ENCODE measurements around the gene VPS13D.
"Not testable (repeated sequence)": the region's sequence is repeated elsewhere in the genome, so short reads cannot be mapped to it uniquely, and the experiment has no call there.

The VPS13D gene

GRCh38 chr1:12501661-12502060 is 271.8 kb downstream of the VPS13D start:
- DNase-seq: no peak

- DNase-seq: no peak
Observed at GRCh38 chr1:12502336-12503109, 272.7 kb downstream of the VPS13D start.

GRCh38 chr1:12503709-12504108 is 273.9 kb downstream of the VPS13D start:
- DNase-seq: no peak

- DNase-seq: no peak
Observed at GRCh38 chr1:12504601-12505000, 274.8 kb downstream of the VPS13D start.

- DNase-seq: no peak
Observed at GRCh38 chr1:12505231-12505630, 275.4 kb downstream of the VPS13D start.

GRCh38 chr1:12505639-12506280 is 275.9 kb downstream of the VPS13D start:
- no peak for DNase-seq

- DNase-seq: no peak
Observed at GRCh38 chr1:12506281-12507280, 276.8 kb downstream of the VPS13D start.

GRCh38 chr1:12507631-12508030 is 277.8 kb downstream of the VPS13D start:
- no peak for DNase-seq

- no peak for DNase-seq
Observed at GRCh38 chr1:12508849-12509248, 279.0 kb downstream of the VPS13D start.

DNA sequence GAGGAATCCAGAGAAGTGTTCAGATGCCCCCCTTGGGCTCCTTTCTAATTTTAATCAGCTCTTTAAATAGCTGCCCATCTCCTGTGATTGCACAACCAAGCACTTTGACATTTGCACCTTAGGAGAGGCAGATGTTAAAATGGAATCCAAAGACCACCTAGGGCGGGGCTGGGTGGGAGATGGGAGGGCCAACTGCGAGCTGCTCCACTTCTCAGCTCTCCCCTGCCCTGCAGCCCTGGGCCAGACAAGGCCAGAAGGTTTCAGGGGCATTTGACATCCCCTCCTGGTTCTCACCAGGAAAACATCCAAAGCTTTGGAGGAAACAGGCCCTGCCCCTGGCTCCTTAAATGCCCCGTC is 281.3 kb downstream of the VPS13D start:
- DNase-seq: no peak

GRCh38 chr1:12511516-12512468 is 282.0 kb downstream of the VPS13D start:
- DNase-seq: no peak

- DNase-seq: no peak
Observed at GRCh38 chr1:12513181-12513580, 283.4 kb downstream of the VPS13D start.

DNA sequence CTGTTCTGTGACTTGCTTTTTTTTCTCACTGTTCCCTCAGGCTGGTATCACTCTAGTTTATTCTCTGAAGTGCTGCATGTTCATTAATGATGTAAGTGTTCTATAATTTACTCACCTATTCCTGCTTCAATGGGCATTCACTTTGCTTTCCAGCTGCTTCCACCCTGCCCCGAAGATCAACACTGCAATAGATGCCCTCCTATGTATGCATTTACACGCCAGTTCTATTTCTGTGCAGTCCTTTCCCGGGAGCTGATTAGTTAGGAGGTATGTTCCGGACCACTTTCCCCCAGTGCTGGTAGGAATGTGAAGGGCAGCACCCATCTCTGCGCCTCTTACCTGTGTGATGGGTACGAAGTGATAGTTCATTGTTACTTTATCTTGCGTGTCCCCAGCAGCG is 284.8 kb downstream of the VPS13D start:
- no peak for DNase-seq

- DNase-seq: no peak
Observed at GRCh38 chr1:12515234-12515633, 285.4 kb downstream of the VPS13D start.

GRCh38 chr1:12516741-12517140 is 286.9 kb downstream of the VPS13D start:
- DNase-seq: no peak

DNA sequence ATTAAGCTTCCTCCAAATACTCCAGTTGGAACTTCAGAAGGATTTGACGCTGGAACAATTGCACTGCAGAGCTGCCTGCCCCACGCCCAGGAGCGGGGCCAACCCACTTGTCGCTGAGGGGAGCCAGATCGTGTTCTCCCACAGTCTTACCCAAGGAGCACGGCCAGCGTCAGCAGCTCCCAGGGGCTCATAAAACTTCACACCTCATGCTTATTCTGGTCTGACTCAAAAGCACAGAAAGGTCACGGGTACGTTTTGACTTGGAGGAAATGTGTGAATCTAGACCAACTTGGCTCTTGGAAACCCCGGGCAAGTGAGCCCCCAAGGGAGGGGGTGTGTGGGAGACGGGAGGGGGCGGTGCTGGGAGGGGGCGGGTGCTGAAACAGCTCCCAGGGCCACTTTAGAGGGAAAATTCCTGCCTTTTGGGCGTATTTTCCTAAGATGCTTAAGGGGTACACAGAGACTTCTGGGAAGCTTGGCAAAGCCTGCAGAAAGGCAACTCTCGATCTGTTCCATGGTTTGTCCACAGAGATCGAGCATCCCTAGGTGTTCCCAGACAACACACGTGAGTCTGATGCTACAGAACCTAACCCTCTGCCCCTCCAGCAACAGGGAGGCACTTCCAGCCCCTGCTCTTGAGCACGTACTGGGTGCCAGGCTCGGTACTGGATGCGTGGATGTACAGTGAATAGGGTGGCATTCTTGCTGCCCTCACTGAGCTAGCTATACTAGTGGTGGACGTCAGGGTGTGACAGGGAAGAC is 289.3 kb downstream of the VPS13D start:
- no peak for DNase-seq

GRCh38 chr1:12519693-12520364 is 290.0 kb downstream of the VPS13D start:
- DNase-seq: no peak

- no peak for DNase-seq
Observed at GRCh38 chr1:12521096-12521495, 291.3 kb downstream of the VPS13D start.

DNA sequence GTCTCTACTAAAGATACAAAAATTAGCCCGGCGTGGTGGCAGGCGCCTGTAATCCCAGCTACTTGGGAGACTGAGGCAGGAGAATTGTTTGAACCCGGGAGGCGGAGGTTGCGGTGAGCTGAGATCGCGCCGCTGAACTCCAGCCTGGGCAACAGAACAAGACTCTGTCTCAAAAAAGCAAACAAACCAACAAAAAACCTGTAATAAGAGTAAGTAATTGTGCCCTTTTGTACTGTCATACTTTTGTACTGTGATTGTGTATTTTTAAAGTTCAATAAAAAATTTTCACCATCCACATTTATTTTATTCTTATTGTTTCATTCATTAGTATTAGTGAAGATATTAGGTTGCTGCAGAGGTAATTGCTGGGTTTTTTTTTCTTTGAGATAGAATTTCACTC is 292.9 kb downstream of the VPS13D start:
- DNase-seq: not testable (repeated sequence)

- no peak for DNase-seq
Observed at GRCh38 chr1:12524266-12524665, 294.4 kb downstream of the VPS13D start.
